Keratinocyte (primary cell): ENCODE results near the gene CLCN1.

Experiments
- CTCF ChIP-seq, 3 experiments: IDR thresholded peaks in 1 of 3; conservative IDR thresholded peaks in 1 of 3; optimal IDR thresholded peaks in 1 of 3; 2 replicates in 2 of 3; 3 replicates in 1 of 3; pipeline versions ENCODE3 to v1.5.1; 2011; ENCODE audit warnings: low read length in 3 of 3, mild to moderate bottlenecking in 3 of 3, moderate library complexity in 2 of 3, control low read depth in 1 of 3, inconsistent platforms in 1 of 3; ENCODE audit not compliant: insufficient read depth in 2 of 3; ENCODE audit errors: extremely low read depth in 1 of 3
- EZH2 ChIP-seq: IDR thresholded peaks from one replicate; pipeline ENCODE4 v1.6.1; 2012; ENCODE audit warnings: inconsistent platforms, mild to moderate bottlenecking, low read length, moderate library complexity

GRCh38 chr7:143322760-143323633 is 7.1 kb downstream of the CLCN1 start:
- TF ChIP-seq CTCF (optimal IDR thresholded peaks at IDR 0.05 in 1 of 3, IDR thresholded peaks at IDR 0.05 in 1 of 3, conservative IDR thresholded peaks at IDR 0.05 in 1 of 3; ENCODE audit: extremely low read depth in 1 of 3, insufficient read depth in 2 of 3, low read length in 3 of 3) (no peak), EZH2 (no peak)
